ENCODE measurements around the gene ZCCHC8.

DNA sequence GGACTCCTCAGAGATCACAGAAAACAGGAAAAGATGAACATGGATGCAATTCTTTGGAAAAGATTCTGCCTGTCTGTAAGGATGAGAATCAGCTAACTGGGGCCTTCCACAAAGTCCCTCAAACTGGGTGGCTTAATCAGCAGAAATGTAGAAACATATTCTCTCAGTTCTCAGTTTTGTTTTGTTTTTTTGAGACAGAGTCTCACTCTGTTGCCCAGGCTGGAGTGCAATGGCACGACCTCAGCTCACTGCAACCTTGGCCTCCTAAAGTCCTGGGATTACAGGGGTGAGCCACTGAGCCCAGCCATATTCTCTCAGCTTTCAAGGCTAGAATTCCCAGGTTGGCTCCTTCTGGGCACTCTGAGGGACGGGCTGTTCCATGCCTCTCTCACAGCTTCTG lies 40.1 kb downstream of the ZCCHC8 start:
- TF ChIP-seq POLR2AphosphoS5 (IDR thresholded peaks at IDR 0.05; ENCODE audit: low read depth) (no peak), GABPA (IDR thresholded peaks at IDR 0.05; ENCODE audit: low read depth) (no peak), SPI1 (IDR thresholded peaks at IDR 0.05; ENCODE audit: borderline replicate concordance, low read depth) (no peak)
- TF ChIP-seq, protein P1, sequence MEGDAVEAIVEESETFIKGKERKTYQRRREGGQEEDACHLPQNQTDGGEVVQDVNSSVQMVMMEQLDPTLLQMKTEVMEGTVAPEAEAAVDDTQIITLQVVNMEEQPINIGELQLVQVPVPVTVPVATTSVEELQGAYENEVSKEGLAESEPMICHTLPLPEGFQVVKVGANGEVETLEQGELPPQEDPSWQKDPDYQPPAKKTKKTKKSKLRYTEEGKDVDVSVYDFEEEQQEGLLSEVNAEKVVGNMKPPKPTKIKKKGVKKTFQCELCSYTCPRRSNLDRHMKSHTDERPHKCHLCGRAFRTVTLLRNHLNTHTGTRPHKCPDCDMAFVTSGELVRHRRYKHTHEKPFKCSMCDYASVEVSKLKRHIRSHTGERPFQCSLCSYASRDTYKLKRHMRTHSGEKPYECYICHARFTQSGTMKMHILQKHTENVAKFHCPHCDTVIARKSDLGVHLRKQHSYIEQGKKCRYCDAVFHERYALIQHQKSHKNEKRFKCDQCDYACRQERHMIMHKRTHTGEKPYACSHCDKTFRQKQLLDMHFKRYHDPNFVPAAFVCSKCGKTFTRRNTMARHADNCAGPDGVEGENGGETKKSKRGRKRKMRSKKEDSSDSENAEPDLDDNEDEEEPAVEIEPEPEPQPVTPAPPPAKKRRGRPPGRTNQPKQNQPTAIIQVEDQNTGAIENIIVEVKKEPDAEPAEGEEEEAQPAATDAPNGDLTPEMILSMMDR (IDR thresholded peaks at IDR 0.05; ENCODE audit: insufficient read depth, low read length) = no peak
- TF ChIP-seq, protein P2, sequence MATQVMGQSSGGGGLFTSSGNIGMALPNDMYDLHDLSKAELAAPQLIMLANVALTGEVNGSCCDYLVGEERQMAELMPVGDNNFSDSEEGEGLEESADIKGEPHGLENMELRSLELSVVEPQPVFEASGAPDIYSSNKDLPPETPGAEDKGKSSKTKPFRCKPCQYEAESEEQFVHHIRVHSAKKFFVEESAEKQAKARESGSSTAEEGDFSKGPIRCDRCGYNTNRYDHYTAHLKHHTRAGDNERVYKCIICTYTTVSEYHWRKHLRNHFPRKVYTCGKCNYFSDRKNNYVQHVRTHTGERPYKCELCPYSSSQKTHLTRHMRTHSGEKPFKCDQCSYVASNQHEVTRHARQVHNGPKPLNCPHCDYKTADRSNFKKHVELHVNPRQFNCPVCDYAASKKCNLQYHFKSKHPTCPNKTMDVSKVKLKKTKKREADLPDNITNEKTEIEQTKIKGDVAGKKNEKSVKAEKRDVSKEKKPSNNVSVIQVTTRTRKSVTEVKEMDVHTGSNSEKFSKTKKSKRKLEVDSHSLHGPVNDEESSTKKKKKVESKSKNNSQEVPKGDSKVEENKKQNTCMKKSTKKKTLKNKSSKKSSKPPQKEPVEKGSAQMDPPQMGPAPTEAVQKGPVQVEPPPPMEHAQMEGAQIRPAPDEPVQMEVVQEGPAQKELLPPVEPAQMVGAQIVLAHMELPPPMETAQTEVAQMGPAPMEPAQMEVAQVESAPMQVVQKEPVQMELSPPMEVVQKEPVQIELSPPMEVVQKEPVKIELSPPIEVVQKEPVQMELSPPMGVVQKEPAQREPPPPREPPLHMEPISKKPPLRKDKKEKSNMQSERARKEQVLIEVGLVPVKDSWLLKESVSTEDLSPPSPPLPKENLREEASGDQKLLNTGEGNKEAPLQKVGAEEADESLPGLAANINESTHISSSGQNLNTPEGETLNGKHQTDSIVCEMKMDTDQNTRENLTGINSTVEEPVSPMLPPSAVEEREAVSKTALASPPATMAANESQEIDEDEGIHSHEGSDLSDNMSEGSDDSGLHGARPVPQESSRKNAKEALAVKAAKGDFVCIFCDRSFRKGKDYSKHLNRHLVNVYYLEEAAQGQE (IDR thresholded peaks at IDR 0.05; ENCODE audit: insufficient replicate concordance, low read depth) = no peak
